ENCODE results near the gene MYT1. TPM values are rescaled to one million over a fixed set of nuclear protein-coding genes. Genes with fewer than 3 reads are reported as not detected.
A peak's percentile ranks its signal among the peaks of the same experiment; 100 is the strongest.

MYT1 gene
- total and polyA plus RNA-seq, 9 of the 15 experiments (the other 6 are each of a cell fraction or from before 2014, with no cell fraction given) = 0.02 to 0.12 (median 0.06) TPM; not detected in 4

- no peak for FAIRE-seq
- Histone ChIP-seq H2AFZ (ENCODE audit: low read depth, low read length) (peak within 1 kb of the TSS; percentile 98), H3K4me3 (peak within 1 kb of the TSS; percentile 91)
- peak; percentile 55 for TF ChIP-seq PCBP1 (IDR thresholded peaks at IDR 0.05; ENCODE audit: low read depth, low read length, poor library complexity, severe bottlenecking)
- 0 out of 2 replicates have a peak, but pooled peaks have one; percentile 47 for TF ChIP-seq SUPT5H (IDR thresholded peaks at IDR 0.05)
- TF ChIP-seq GABPB1 (CRISPR knock-in tag; IDR thresholded peaks at IDR 0.05) = peak; percentile 79
- TF ChIP-seq RAD21 (CRISPR knock-in tag; conservative IDR thresholded peaks at IDR 0.05 in 1 of 2, IDR thresholded peaks at IDR 0.05 in 1 of 2) = 0 out of 4 replicates have a peak, but pooled peaks of 1 of the 2 experiments have one; percentile 6
- peak; percentile 51; the same call in 1 of the 2 replicates for TF ChIP-seq HMGXB4 (CRISPR knock-in tag; IDR thresholded peaks at IDR 0.05)
- TF ChIP-seq KLF1 (tag; IDR thresholded peaks at IDR 0.05) = peak; percentile 61; the same call in 1 of the 2 replicates
- TF ChIP-seq FUS (optimal IDR thresholded peaks at IDR 0.05; ENCODE audit: low read depth, low read length) = peak; percentile 71
- TF ChIP-seq ZBTB33 (CRISPR knock-in tag; IDR thresholded peaks at IDR 0.05) = peak; percentile 92
- peak; percentile 68 for TF ChIP-seq ZNF316 (IDR thresholded peaks at IDR 0.05)
- peak in 1 of 2 experiments; percentile 63; a peak in 2 of 4 replicates for TF ChIP-seq MNT (conservative IDR thresholded peaks at IDR 0.05)
- TF ChIP-seq CC2D1A (IDR thresholded peaks at IDR 0.05) = no peak
- TF ChIP-seq ETV1 (tag; conservative IDR thresholded peaks at IDR 0.05; ENCODE audit: low read depth) = no peak
- no peak for TF ChIP-seq SETDB1 (IDR thresholded peaks at IDR 0.05; ENCODE audit: low read length)
- peak; percentile 83 for TF ChIP-seq ZBTB1 (CRISPR knock-in tag; IDR thresholded peaks at IDR 0.05; ENCODE audit: borderline replicate concordance, low read depth)
These were observed 91.4 kb downstream of the MYT1 start, which contains the start of gene PCMTD2 for GRCh38 chr20:64255361-64256281. Gene PCMTD2 (plus strand): TSS chr20:64255748. CDS start chr20:64259966, 4,218 bp downstream.

More at GRCh38 chr20:64255361-64256281, 91.4 kb downstream of the MYT1 start, which contains the start of gene PCMTD2:
- peak within 1 kb of the TSS; percentile 88 for H3K27ac ChIP-seq (ENCODE audit: extremely low read depth, low read depth, low read length)
- in situ Hi-C loops (cut with MboI) (loop anchor here (5.0 kb wide), 1 partner anchor 63 kb away; no protein-coding TSS in a partner anchor), intact Hi-C loops (cut with micrococcal nuclease) (no loop called here)
- H3K36me3 ChIP-seq (ENCODE audit: control insufficient read depth, insufficient read depth, low read length) = peaks cover 3% of the 10 kb centered on the region; the same call in 2 of the 3 replicates
- ChIA-PET POLR2A (interaction anchor here (0.5 to 1.9 kb wide), 8 partner anchors 9 to 577 kb away, joined by 3 to 20 read pairs (median 4); no protein-coding TSS in a partner anchor), CTCF (ENCODE audit: low intra/inter-chr PET ratio) (interaction anchor here (0.7 kb wide), 1 partner anchor 29 kb away, joined by 3 read pairs; no protein-coding TSS in a partner anchor)
- peaks cover 35% of the 10 kb centered on the region for H3K79me2 ChIP-seq (ENCODE audit: control insufficient read depth, insufficient read depth, low read length)
- H3K4me1 ChIP-seq (replicated peaks in 1 of 2; ENCODE audit: control insufficient read depth in 2 of 2, insufficient read depth in 2 of 2, low read length in 2 of 2) = peaks cover 21% of the 10 kb centered on the region in 2 experiments
- WGBS (ENCODE audit: insufficient coverage, low coverage, missing lambda C conversion rate) = under 1% methylated on average over 51 of the region's 96 CpGs
- DNase-seq (ENCODE audit: extremely low read depth in 1 of 4, low spot score in 3 of 4) = peak; percentile 91 to 99 (median 98)
- H3K4me2 ChIP-seq (ENCODE audit: insufficient read depth, low read length) = peak within 1 kb of the TSS; percentile 90
- no TSS peak for BruUV-seq (replicated peaks)
- H3K27me3 ChIP-seq (ENCODE audit: control insufficient read depth in 2 of 2, insufficient read depth in 2 of 2, low read length in 2 of 2) = 0 out of 5 replicates have a peak, but pooled peaks cover 0 to 4% of the 10 kb centered on the region in 2 experiments
- no peaks in the 10 kb centered on the region for H3K9me3 ChIP-seq (replicated peaks; ENCODE audit: control insufficient read depth, insufficient read depth, low read depth, low read length)
- peak; percentile 95 for ATAC-seq
- H3K9me1 ChIP-seq (ENCODE audit: control insufficient read depth, insufficient read depth, low read length) = no peaks in the 10 kb centered on the region
- peak within 1 kb of the TSS; percentile 70 to 96 for H3K9ac ChIP-seq (ENCODE audit: insufficient read depth in 1 of 2, low read depth in 2 of 2, low read length in 2 of 2)
- H4K20me1 ChIP-seq (replicated peaks; ENCODE audit: control insufficient read depth, insufficient read depth, low read length) = no peaks in the 10 kb centered on the region
